Suppressor macrophage (primary cell): ENCODE data around the gene SLC16A11.
A peak's percentile ranks its signal among the peaks of the same experiment; 100 is the strongest.
"Not testable (repeated sequence)": the region's sequence is repeated elsewhere in the genome, so short reads cannot be mapped to it uniquely, and the experiment has no call there.

Experiments
- DNase-seq, 4 experiments: peaks; one replicate each; pipeline ENCODE4 v3.0.0-alpha.2; 2020 to 2022

SLC16A11 gene

DNA sequence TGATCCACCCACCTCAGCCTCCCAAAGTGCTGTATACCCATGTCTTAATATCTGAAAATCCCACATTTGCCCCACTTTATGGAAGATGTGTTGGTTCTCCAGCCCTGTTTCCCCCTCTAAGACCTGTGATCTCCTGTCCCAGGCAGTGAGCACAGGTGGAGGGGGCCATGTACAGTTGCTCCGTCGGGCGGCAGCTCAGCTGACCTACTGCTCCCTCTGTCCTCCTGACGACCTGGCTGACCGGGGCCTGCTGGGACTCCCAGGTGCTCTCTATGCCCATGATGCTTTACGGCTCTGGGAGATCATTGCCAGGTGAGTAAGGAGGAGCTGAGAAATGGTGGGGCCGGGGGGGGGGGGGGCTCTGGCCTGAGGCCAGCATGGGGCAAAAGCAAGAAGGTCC is 38.2 kb downstream of the SLC16A11 start:
- no peak for DNase-seq

DNA sequence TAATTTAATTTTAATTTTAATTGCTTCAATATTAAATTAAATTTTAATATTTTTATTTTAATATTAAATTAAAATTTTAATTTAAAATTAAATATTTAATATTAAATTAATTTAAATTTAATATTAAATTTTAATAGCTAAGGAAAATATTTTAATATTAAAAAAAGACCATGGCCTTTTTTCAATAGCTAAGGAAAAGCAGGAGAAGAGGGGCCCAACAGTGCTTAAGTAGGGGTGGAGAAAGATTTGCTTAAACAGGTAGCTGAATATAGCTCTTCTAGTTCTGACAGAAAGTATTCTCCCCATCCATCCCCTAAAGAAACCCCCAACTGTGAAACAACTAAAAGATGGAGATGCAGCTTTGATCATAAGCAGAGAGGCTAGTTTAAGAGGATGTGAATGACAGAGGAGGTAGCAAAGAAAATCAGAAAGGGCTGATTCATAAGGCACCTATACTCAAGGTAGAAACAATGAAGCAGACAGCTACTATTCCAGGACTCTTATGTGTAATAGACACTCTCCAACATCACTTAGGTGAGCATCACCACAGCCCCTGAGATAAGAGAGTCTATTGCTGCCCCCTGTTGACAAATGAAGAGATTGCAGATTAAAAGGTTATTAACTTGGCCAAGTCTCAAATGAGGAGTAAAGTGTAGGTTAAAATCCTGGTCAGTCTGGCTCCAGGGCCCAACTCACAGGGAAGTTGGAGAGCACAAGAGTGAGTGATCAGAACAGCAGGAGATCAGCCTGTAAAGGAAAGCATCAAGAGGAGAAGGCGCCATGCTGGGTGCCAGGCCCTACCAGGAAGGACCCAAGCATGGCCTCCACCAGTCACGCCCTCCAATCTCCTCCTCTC is 39.3 kb downstream of the SLC16A11 start:
- DNase-seq = peak; percentile 61 to 85 (median 77)

DNA sequence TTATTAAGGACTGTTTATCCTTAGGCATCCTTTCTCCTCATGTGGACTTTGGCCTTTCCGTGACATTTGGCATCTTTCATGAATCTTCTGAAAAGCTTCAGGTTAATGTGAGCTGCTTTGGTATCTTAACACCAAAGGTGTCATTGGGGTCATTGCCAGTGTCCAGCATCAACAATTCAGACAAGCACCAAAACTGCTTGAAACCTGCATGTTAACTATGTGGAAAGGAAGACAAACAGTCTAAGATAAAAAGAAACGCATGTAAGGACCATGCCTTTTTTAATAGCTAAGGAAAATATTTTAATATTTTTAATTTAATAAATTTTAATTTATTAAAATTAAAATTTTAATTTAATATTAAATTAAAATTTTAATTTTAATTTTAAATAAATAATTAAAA is 40.1 kb downstream of the SLC16A11 start:
- DNase-seq = no peak

GRCh38 chr17:7002288-7003047 is 41.4 kb downstream of the SLC16A11 start:
- no peak for DNase-seq

GRCh38 chr17:7001318-7001961 is 42.5 kb downstream of the SLC16A11 start:
- peak in 2 of 4 experiments; percentile 36 to 57 for DNase-seq

DNA sequence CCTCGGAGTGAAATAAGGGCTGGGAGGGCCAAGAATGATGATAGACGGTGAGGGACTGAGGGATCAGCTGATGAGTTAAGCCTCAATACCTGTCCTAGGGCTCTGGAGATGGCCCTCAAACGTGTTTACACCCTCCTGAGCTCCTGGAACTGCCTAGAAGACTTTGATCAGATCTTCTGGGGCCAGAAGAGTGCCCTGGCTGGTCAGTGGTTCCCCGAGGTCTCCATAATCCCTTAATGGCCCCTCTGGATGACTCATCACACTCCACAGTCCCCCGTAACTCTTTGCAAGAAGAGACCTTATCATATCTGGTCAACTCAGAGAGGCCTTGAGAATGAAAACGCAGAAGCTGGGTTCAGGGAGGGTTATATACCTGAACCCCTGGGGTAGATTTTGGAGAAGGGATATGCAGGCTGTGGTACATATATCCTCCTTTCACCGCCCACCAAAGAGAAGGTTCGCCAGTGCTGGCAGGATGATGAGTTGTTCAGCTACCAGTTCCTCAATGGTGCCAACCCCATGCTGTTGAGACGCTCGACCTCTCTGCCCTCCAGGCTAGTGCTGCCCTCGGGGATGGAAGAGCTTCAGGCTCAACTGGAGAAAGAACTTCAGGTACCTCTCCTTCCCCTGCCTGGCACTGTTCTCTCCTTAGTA is 44.9 kb downstream of the SLC16A11 start:
- DNase-seq = no peak

DNA sequence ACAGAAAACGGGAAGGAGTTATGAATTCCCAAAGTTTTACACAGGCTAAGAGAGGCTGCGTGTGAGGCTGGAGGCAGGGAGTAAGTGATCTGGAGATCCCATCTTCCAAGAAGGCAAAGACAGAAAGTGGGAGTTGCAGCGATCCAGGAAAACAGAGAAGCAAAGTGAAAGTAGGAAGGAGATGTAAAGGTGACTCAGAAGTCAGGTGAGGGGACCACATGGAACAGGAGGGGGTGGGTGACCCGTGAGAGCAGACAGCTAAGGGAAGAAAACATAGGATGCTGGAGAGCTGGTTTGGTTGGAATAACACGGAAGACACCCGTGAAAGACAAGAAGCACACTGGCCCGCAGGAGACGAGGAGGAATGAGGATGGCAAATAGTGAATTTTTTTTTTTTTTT is 46.7 kb downstream of the SLC16A11 start:
- no peak for DNase-seq

GRCh38 chr17:6996256-6997011 is 47.5 kb downstream of the SLC16A11 start:
- DNase-seq = no peak

GRCh38 chr17:6995500-6996255 is 48.2 kb downstream of the SLC16A11 start, which contains the start of gene ALOX12:
TSS of gene ALOX12 (plus strand) at chr17:6996049. CDS start at chr17:6996118, 69 bp downstream.
- DNase-seq = no peak

DNA sequence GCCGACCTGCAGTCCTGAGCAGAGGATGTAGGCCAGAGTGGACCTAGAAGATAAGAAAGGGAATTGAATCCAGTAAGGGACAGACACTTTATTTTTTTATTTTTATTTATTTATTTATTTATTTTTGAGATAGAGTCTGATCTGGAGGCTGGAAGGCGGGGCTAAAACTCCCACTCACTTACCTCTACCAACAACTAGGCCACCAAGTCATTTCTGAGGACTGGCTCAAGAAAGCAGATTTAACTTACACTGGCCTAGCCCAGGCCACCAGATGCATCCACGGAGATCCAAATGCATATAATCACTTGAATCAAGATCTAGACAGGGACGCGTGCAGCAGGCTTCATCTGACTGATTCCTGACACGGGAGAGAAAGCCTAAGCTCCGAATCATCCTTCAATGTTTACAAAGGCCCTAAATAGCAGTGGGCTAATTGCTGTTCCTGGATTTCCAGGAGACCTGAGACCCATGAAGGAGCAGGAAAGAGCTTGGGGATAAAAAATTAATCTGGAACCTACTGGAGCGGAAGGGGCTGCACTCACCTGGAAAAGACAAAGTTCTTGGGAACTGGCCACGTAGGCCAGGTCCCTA is 49.1 kb downstream of the SLC16A11 start:
- no peak for DNase-seq

DNA sequence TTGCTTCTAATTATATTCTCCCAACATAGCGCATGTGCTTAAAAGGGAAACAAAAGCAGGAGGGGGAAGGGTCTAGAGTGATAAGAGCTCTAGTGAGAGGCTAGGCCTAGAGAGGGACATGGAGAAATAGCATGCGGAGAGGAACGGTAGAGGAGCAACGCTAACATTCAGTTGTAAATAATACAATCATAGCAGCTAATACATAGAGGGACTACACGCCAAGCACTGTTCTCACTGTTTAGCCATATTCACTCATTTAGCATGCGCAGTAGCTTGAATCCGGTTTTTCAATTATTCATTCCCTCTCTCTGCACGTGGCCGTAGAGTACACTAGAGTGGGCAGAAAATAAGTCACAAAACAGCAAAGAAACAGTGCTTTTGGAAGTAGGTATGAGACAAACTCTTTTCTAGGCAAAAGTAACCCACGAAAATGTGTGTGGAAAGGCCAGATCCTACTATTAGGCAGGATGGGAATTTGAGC is 49.7 kb downstream of the SLC16A11 start:
- no peak for DNase-seq

DNA sequence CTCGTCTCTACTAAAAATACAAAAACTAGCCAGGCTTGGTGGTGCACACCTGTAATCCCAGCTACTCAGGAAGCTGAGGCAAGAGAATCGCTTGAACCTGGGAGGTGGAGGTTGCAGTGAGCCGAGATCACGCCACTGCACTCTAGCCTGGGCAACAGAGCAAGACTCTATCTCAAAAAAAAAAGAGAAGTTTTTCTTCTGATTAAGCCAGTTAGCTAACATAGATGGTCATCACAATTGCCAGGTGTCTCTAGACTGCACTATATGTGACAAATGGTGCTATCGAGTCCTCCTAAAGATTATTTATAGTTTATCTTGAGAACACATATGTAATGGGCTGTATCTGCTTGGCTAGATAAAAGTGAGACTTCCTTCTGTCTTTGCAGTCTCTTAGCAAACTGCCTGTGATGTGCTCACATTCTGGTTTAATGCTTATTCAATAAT is 50.3 kb downstream of the SLC16A11 start:
- DNase-seq = not testable (repeated sequence)
